Inflammatory macrophage treated with lipopolysaccharide for 4 hours (primary cell): ENCODE data around the gene ADM2.
A peak's percentile ranks its signal among the peaks of the same experiment; 100 is the strongest.

ENCODE experiments used
- DNase-seq: peaks from one replicate; pipeline ENCODE4 v3.0.0-alpha.2; 2020

Gene ADM2

DNA sequence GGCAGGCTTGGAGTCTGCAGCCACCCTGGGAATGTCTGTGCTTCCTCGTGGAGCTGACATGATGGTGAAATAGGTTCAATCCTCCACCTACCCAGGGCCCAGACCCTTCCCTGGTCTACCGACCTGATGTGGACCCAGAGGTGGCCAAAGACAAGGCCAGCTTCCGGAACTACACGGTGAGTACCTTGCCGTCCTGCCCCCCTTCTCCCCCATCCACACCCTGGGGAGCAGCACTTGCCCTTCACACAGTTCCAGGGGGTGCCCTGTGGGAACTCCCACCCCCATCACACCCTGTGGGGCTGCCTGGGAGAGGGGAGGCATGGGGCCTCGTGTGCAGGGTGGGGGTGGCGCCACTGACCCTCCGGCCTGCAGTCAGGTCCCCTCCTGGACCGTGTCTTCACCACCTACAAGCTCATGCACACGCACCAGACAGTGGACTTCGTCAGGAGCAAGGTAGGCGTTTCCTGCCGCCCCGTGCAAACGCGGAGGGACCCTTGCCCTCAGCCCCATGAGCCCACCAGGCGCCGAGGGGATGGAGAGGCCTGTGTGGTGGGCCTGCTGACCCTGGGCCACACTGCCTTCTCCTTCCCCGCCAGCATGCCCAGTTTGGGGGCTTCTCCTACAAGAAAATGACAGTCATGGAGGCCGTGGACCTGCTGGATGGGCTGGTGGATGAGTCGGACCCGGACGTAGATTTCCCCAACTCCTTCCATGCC, 6.1 kb downstream of the ADM2 start:
- DNase-seq: no peak

DNA sequence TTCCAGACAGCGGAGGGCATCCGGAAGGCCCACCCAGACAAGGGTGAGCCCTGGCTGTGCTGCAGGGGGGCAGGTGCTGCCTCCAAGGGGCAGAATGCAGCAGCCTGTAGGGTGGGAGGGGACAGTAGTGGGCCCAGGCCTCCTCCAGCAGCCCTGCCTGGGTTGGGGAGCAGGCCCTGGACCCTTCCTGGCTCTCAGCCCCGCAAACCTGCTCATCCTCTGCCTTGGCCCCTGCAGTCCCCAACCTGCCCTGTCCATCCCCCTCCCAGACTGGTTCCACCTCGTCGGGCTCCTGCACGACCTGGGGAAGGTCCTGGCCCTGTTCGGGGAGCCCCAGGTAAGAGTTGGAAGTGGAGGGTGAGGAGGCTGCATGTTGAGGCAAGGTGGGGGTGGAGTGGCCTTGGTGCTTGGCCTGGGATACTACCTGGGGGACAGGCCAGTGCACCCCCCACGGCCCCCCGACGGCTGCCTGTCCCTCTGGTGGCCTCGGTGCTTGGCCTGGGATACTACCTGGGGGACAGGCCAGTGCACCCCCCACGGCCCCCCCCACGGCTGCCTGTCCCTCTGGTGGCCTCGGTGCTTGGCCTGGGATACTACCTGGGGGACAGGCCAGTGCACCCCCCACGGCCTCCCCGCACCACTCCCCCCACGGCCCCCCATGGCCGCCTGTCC, 6.8 kb downstream of the ADM2 start:
- DNase-seq: no peak

DNA sequence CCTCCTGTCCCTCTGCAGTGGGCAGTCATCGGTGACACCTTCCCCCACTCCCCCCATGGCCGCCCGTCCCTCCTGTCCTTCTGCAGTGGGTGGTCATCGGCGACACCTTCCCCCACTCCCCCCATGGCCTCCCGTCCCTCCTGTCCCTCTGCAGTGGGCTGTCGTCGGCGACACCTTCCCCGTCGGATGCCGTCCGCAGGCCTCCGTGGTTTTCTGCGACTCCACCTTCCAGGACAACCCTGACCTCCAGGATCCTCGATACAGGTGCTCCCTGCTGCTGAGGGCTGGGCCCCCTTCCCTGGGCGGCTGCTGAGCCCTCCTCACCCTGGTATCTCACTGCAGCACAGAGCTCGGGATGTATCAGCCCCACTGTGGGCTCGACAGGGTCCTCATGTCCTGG, 7.5 kb downstream of the ADM2 start:
- no peak for DNase-seq

DNA sequence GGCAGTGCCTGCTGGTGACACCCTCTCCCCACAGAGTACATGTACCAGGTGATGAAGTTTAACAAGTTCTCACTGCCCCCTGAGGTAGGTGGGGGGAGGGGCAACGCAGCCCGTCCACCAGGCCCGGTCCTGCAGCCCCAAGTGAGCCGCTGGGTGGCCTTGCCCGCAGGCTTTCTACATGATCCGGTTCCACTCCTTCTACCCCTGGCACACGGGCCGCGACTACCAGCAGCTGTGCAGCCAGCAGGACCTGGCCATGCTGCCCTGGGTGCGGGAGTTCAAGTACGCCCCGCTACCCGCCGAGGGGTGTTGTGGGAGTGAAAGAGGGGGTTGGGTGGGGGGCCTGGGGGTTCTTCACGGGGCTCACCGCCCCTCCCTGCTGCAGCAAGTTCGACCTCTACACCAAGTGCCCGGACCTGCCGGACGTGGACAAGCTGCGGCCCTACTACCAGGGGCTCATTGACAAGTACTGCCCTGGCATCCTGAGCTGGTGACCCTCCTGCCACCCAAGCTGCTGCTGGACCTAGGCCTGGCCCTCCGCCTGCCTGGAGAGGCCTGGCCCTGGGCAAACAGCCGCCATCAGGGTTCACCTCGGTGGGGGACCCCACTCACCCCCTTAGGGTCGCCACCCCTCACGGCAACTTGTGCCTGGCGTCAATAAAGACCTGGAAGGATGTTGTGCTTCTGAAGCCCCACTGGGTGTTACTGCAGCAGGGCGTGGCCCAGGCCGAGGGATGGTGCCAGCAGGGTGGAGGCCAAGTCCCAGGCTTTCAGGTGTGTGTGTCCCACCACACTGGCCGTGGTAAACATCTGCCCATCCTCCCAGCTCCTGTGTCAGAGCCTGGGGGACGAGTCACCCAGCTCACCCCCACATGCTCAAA, 8.3 kb downstream of the ADM2 start:
- DNase-seq: no peak

DNA sequence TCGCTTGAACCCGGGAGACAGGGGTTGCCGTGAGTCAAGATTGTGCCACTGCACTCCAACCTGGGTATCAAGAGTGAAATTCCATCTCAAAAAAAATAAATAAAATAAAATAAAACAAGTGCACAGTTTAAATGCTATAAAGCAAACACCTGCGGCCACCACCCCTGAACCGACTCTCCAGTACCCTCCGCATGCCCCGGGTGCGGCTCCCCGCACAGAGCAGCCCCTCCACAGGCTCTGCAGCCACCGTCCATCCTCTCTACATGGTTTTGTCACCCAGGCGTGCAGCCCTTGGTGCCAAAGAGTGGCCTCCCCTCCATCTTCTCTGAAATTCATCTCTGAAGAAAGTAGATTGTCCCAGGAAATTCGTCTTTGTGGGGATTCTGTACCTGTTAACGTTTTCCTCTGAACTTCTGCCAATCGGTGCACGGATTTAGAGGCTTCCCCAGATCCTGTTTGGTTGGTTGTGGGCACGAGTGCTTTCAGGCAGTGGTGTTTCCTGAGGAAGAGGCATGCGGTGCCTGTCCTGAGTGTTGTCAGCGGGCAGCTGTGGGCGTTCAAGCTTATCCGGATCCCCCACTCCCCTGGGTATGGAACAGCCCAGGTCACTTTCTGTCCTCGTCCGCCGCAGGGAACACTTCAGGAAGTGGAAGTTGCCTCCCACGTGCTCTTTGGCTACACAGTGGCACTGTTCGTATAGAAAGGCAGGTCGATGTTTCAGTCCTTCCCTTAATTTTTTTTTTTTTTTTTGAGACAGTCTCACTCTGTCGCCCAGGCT, 9.4 kb downstream of the ADM2 start:
- DNase-seq: peak; percentile 74

DNA sequence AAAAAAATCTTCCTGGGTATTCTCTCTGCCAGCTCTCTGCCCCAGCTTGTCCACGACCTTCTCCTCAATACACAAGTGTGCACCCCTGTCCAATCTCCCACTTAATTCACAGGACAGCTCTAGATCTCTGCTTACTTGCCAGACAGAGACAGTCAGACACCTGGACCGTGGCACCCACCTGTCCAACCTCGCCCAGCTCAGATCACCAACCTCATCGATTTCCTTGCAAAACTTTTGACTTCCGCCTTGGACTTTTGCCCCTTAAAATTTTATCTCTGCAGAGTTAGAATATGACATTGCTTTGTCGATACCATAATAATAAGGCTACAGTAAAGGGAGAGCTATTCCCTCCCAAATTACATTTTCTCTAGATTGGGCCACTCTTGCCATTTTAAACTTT, 15.8 kb downstream of the ADM2 start:
- no peak for DNase-seq

DNA sequence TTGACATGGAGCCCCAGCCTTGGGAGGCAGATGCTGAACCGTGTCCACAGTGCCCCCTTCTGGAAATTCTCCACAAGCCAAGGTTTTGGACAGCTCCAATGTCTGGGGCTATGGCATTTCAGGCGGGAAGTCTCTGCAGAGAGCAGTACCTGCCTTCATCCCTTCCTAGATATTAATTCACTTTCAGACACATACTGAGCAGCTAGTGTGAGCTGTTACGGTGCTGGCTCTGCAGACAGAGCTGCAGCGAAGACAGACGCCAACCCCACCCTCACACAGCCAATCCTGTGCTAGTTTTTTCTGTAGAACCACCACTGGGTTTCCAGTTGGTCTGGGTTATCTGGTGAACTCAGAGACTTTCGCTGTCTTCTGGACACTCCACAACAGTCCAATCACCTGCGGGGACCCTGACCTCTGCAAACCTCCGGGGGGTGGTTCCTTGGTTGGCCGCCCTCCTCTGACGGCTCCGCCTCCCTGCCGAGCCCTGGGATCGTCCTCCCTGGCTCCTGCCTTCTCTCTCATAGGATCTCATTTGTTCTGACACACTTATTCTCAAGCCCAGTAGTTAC, 17.1 kb downstream of the ADM2 start:
- DNase-seq: peak; percentile 69

DNA sequence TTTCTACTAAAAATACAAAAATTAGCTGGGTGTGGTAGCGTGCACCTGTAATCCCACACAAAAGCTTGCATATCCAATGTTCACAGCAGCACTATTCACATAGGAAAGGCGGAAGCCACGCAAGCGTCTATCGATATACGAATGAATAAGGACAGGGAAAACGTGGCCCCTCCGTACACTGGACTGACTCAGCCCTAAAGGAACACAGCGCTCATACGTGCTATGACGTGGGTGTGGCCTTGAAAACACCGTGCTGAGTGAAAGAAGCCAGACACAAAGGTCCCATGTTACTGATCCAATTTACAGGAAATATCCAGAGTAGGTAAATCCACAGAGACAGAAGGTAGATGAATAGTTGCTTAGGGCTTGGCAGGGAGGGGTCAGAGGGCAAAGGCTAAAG, 19.1 kb downstream of the ADM2 start:
- no peak for DNase-seq

DNA sequence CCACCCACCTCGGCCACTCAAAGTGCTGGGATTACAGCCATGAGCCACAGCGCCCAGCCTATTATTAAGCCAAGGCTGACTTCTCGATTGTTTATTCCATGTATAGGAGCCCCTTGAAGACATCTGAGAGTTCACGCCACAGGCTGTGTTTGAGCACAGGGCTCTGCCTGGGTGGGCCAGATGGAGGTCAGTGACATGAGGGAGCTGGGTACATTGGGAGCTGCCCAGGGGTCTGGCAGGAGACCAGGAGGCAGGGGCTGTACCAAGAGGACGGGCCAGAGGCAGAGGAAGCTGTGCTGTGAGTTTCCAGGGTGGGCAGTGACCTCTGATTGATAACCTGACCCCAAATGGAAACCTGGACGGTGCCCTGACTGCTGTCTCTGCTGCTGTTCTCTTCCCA, 20.8 kb downstream of the ADM2 start:
- DNase-seq: no peak

DNA sequence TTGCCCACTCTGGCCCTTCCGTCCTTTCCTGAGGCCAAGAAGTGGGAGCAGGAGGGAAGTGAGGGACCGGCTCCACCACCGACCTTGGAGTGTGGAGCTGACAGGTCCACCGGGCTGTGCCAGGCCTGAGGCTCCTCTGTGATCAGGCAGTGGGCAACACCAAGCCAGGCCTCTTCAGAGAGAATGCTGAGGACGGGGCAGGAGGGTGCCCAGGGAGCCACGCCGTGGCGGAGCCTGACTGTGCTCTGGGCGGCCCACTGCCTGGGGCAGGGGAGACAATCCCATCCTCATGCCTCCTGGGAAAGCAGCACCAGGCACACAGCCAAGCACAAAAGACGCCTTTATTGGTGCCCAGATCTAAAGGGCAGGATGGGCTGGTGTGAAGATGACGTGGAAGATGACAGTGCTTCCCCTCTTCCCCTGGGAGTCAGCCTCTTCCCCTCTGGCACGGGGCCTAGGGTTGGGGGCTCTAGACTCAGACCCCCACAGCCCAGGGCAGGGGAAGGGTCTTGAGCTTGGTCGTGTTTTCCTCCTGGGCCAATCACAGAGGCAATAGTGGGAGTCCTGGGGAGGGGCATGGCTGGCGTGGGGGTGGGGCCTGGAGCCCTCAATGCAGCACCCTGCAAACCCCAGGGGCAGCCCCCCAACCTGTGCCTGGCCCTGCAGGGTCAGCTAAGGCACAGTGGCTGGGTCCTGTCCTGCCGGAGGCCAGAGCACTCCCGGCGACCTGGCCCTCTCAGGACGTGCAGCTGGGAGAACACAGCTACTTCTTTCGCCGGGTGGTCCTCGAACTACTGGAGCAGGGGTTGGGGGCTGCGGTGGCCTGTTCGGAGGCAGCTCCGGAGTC, 21.5 kb downstream of the ADM2 start:
- DNase-seq: no peak

DNA sequence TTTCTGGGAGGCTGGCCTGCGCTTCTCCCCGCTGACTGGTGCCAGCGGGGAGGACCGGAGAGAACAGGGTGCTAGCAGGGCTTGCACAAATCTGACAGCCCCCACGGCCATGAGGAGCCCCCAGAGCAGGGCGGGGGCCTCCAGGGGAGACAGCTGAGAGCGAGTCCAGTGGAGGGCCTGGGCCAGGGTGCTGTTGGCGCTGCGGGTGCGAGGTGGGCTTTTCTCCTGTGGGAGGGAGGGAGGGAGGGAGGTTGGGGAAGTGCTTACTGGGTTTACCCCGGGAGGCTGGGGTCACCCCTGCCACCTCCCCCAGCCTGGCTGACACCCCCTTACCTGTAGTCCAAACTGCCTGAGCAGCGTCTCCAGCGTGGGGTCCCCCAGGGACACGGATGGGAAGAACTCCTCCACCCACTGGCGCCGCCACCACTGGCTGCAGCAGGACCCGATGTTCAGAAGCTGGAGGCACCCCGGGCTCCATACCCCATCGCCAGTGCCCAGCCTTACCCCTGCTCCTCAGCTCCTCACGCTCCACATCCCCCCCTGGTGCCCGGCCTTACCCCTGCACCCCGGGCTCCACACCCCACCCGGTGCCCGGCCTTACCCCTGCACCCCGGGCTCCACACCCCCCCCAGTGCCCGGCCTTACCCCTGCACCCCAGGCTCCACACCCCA, 22.3 kb downstream of the ADM2 start:
- DNase-seq: no peak

DNA sequence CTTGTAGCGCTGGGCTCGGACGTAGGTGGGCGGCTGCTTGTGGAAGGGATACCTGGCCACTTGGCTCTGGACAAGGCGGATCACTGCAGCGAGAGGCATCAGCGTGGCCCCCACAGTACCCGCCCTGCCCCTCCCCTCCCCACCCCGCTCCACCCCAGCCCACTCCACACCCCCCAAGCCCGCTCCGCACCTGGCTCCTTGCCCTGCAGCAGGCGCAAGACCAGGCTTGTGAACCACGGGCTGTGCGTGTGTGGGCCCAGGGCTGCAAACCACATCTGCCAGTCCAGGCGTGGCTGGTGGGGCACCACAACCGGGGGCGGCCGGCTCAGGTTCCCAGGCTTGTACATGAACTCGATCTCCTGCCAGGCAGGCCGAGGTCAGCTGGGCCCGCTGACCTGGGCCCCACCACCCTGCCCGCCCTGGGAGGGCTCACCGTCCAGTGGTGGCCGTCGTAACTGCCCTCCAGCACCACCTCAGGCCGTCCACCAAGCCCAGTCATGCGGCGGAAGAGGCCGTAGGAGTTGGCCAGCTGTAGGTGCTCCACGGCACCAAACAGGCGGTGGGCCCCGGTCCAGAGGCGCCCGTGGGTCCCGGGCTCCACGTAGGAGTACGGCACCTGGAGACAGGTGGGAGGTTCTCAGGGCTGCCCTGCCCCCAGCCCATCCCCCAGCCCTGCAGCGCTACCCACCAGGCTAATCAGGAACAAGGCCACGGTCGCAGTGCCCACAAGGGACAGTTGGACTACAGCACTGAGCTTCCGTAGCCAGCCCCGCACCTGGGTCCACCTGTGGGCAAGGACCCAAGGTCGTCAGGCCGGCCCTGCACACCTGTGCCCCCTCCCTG, 23.2 kb downstream of the ADM2 start:
- no peak for DNase-seq

DNA sequence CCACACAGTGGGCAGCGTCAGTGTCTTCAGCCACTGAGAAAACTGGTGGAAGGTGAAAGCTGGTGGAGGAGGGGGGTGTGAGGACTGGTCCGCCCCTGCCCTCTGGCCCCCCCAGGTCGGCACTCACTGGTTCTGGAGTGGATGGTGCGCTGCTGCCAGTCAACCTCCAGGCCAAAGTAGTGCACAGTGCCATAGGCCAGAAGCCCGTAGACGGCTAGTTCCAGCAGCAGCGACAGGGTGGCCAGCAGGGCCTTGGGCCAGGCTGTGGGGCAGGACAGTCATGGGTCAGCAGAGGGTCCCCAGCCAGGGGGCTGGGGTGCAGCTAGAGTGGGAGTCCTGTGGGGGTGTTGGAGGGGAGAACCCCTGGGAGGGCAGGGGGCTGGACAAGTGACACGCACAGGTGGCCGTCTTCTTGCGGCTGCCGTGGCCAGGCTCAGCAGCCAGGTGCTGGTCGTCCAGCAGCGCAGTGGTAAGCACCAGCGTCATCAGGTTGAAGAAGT, 24.0 kb downstream of the ADM2 start:
- DNase-seq: no peak

DNA sequence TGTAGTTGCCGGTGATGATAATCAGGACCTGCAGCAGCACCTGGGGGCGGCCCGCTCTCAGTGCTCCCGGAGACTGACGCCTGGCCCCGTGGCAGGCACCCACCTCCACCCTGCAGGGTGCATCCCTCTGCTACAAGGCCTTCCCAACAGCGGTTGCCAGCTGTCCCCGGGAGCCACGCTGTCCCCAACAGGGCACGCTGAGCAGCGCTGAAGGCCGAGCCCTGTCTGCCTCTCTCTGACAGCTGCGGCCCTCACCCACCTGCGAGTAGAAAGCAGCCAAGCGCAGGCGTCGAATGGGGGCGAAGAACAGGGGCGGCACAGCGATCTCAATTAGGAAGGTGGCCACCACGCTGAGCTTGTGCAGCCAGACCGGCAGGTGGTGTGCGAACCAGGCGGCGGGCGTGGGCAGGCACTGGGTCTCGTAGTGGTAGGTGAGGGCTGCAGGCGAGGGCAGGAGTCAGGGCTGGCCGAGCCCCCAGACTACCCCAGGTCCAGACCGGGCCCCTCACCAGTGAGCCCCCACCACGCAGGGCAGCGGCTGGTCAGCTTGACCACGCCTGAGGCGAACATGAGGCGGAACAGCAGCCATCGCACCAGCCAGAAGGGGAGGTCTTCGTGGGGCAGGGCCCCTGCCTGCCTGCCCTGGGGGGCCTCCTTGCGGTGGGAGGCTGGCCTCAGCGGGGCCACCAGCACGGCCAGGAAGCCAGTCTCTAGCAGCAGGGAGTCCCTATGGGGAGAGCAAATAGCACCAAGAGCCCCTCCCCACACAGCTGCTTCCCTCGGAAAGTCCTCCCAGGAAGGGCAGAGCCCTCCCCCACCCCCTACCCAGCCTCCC, 24.6 kb downstream of the ADM2 start:
- DNase-seq: no peak

DNA sequence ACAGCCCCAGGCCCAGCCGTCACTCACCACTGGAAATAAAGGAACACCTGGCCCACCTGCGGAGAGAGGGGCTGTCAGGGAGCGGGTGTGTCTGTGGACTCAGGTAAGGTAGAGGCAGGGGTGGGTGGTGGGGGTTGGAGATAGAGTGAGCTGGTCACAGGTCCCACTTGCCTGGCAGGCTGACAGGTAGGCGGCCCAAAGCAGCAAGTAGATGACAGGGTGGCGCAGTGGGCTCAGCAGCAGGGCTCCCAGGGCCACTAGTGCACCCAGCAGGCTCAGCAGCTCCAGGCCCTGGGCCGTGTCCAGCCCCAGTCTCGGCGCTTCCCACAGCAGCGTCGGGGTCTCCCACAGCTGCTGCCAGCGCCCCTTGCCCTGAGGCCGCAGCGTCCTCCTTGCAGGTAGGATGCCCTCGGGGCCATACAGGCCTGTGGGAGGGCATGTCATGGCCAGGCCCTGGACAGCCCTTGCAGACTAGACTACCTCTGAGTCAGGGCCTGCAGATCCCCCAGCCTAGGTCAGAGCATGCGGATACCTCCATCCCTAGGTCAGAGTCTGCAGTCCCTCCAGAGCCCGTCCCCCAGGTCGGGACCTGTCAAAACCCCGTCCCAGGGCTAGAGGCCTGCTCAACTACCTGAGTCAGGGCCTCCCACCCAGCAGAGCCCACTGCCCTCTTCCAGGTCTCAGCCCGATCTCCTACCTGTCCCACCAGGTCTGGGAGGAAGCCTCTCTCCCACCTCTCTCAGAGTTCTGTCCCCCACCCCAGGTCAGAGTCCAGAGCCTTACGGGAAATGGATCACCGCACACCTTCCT, 25.5 kb downstream of the ADM2 start:
- no peak for DNase-seq

DNA sequence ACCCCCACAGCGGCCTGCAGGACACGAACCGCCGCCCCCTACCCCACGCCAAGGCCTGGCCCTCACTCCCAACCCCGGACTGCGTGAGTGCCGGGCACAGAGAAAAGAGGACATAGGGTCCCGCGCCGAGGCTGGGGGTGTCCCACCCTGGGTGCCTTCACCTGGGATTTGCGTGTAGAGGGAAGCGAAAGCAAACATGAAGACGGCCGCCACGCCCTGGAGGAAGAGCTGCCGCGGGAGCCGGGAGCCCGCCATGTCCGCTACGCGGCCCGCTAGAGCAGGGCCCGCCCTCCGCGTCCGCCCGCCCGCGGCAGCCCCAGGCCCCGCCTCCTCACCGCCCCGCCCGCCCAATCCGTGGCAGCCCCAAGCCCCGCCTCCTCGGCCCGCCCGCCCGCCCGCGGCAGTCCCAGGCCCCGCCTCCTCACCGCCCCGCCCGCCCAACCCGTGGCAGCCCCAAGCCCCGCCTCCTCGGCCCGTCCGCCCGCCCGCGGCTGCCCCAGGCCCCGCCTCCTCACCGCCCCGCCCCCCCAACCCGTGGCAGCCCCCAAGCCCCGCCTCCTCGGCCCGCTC, 26.2 kb downstream of the ADM2 start, which contains the start of gene LMF2:
Gene LMF2, minus strand, starts transcription at position 282 of the 570 bp plus-strand sequence. Its CDS starts 27 bp downstream, at position 255.
- peak; percentile 88 for DNase-seq
